GM23338 (cell line): ENCODE results near the gene RNF31. TPM values are rescaled to one million over a fixed set of nuclear protein-coding genes. Genes with fewer than 3 reads are reported as not detected.

Experiments used
- ATAC-seq: fragments of 200-7000 bp; cut with Tn5 transposase; 3 replicates; pipeline ENCODE4 v1.9.1; 2020
- DNase-seq: peaks from one replicate; pipeline ENCODE4 v3.0.0-alpha.2; 2015; ENCODE audit warnings: low spot score
- H2AFZ ChIP-seq: fragments of 200-600 bp; sonication (generic); 2 replicates; pipeline ENCODE4 v1.8.0; 2016; ENCODE audit warnings: antibody characterized with exemption, mild to moderate bottlenecking, moderate library complexity
- H3F3A ChIP-seq: fragments of 200-600 bp; sonication (generic); replicated peaks from 2 replicates; pipeline ENCODE4 v1.8.0; 2017; ENCODE audit warnings: antibody characterized with exemption, mixed run types, low read depth
- H3K27ac ChIP-seq: fragments of 200-600 bp; sonication (generic); 2 replicates; pipeline ENCODE4 v1.6.1; 2016; ENCODE audit warnings: low read depth
- H3K27me3 ChIP-seq: fragments of 200-600 bp; sonication (generic); 2 replicates; pipeline ENCODE4 v1.8.0; 2016; ENCODE audit warnings: mild to moderate bottlenecking, mixed run types, moderate library complexity; ENCODE audit not compliant: insufficient read depth
- H3K36me3 ChIP-seq: fragments of 200-600 bp; sonication (generic); 2 replicates; pipeline ENCODE4 v1.8.0; 2016; ENCODE audit warnings: mild to moderate bottlenecking; ENCODE audit not compliant: insufficient read depth
- H3K4me1 ChIP-seq: fragments of 200-600 bp; sonication (generic); 2 replicates; pipeline ENCODE4 v1.8.0; 2016; ENCODE audit warnings: mild to moderate bottlenecking, moderate library complexity; ENCODE audit not compliant: insufficient read depth
- H3K4me2 ChIP-seq: fragments of 200-600 bp; sonication (generic); 2 replicates; pipeline ENCODE4 v1.7.1; 2017; ENCODE audit warnings: mixed run types
- H3K4me3 ChIP-seq: fragments of 200-600 bp; sonication (generic); 2 replicates; pipeline ENCODE4 v1.6.1; 2016; ENCODE audit warnings: mixed run types
- H3K79me2 ChIP-seq: fragments of 200-600 bp; sonication (generic); replicated peaks from 2 replicates; pipeline ENCODE4 v1.8.0; 2017; ENCODE audit warnings: mild to moderate bottlenecking; ENCODE audit not compliant: insufficient read depth
- H3K9me2 ChIP-seq: fragments of 200-600 bp; sonication (generic); 2 replicates; pipeline ENCODE4 v1.8.0; 2017; ENCODE audit not compliant: insufficient read depth
- H4K20me1 ChIP-seq: fragments of 200-600 bp; sonication (generic); replicated peaks from 2 replicates; pipeline ENCODE4 v1.8.0; 2017; ENCODE audit warnings: mild to moderate bottlenecking; ENCODE audit not compliant: insufficient read depth
- H3K27ac Mint-ChIP-seq: 2 replicates; pipeline ENCODE4 v1.8.0; 2020; ENCODE audit warnings: inconsistent platforms, mild to moderate bottlenecking, moderate library complexity, mixed read lengths
- H3K27me3 Mint-ChIP-seq: 3 replicates; pipeline ENCODE4 v1.8.0; 2022; ENCODE audit warnings: low read depth, mild to moderate bottlenecking, moderate library complexity, mixed read lengths, inconsistent platforms; ENCODE audit not compliant: insufficient read depth, poor library complexity
- H3K36me3 Mint-ChIP-seq: 3 replicates; pipeline ENCODE4 v1.8.0; 2021; ENCODE audit warnings: low read depth, mild to moderate bottlenecking, inconsistent platforms, moderate library complexity, mixed read lengths
- H3K4me1 Mint-ChIP-seq: 3 replicates; pipeline ENCODE4 v1.8.0; 2020; ENCODE audit warnings: mild to moderate bottlenecking, inconsistent platforms, mixed read lengths
- H3K4me3 Mint-ChIP-seq: 3 replicates; pipeline ENCODE4 v1.8.0; 2021; ENCODE audit warnings: moderate library complexity, mild to moderate bottlenecking, inconsistent platforms, mixed read lengths
- H3K9me3 Mint-ChIP-seq: 3 replicates; pipeline ENCODE4 v1.8.0; 2020; ENCODE audit warnings: moderate library complexity, mild to moderate bottlenecking, inconsistent platforms, mixed read lengths
- EZH2phosphoT487 ChIP-seq: fragments of 200-600 bp; sonication (generic); IDR thresholded peaks from one replicate; pipeline ENCODE4 v1.8.1; 2018; ENCODE audit warnings: antibody characterized with exemption; ENCODE audit not compliant: unreplicated experiment
- STAT1 ChIP-seq: IDR thresholded peaks from one replicate; pipeline ENCODE4 v1.6.1; 2016; ENCODE audit warnings: antibody characterized with exemption; ENCODE audit not compliant: unreplicated experiment
- ZNF331 ChIP-seq: fragments of 250-450 bp; sonication (Bioruptor Pico); IDR thresholded peaks from 2 replicates; pipeline ENCODE4 v1.5.0; 2020; ENCODE audit warnings: low read depth, mild to moderate bottlenecking, moderate library complexity
- ZNF462 ChIP-seq: fragments of 250-450 bp; sonication (Bioruptor Pico); IDR thresholded peaks from 2 replicates; pipeline ENCODE4 v1.5.0; 2020; ENCODE audit warnings: mild to moderate bottlenecking, moderate library complexity
- polyA plus RNA-seq: library from polyadenylated mRNA; unstranded; fragments of >200 nt; fragmentation: Nextera tagmentation; extraction: Ambion mirVana; gene quantifications from 2 replicates; pipeline ENCODE4 v1.2.1, GENCODE V29; 2016
- total RNA-seq: library from RNA; depleted of rRNA; stranded (reverse); fragments of >200 nt; shearing (Covaris generic); gene quantifications from 2 replicates; pipeline ENCODE4 v1.2.3, GENCODE V29; 2014
- TF ChIP-seq, protein P1 (sequence below): IDR thresholded peaks from one replicate; pipeline ENCODE4 v1.6.1; 2018; ENCODE audit warnings: antibody characterized with exemption; ENCODE audit not compliant: unreplicated experiment
- TF ChIP-seq, protein P2 (sequence below), 2 experiments: fragments of 200-600 bp in 1 of 2; sonication (generic) in 1 of 2; conservative IDR thresholded peaks; 2 replicates each; pipeline versions ENCODE4 v1.5.1 to v1.6.1; 2016 to 2017; ENCODE audit warnings: antibody characterized with exemption in 2 of 2, low read depth in 2 of 2, mild to moderate bottlenecking in 2 of 2, moderate library complexity in 1 of 2

RNF31 gene
- total and polyA plus RNA-seq, 2 experiments from 2014 or later, result 54.8 to 87.4 TPM

DNA sequence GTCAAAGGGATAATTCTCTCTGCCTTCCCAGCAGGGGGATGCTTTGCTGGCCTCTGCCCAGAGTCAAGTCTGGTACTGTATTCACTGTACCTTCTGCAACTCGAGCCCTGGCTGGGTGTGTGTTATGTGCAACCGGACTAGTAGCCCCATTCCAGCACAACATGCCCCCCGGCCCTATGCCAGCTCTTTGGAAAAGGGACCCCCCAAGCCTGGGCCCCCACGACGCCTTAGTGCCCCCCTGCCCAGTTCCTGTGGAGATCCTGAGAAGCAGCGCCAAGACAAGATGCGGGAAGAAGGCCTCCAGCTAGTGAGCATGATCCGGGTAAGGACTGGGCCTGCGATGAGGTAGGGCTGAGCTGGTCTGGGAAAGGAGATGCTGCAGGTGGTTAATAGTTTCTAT, 3.3 kb downstream of the RNF31 start (continued):
- no peak for TF ChIP-seq ZNF462 (CRISPR knock-in tag)
- TF ChIP-seq EZH2phosphoT487, result no peak
- TF ChIP-seq ZNF331 (CRISPR knock-in tag), result no peak
- TF ChIP-seq, protein P1, sequence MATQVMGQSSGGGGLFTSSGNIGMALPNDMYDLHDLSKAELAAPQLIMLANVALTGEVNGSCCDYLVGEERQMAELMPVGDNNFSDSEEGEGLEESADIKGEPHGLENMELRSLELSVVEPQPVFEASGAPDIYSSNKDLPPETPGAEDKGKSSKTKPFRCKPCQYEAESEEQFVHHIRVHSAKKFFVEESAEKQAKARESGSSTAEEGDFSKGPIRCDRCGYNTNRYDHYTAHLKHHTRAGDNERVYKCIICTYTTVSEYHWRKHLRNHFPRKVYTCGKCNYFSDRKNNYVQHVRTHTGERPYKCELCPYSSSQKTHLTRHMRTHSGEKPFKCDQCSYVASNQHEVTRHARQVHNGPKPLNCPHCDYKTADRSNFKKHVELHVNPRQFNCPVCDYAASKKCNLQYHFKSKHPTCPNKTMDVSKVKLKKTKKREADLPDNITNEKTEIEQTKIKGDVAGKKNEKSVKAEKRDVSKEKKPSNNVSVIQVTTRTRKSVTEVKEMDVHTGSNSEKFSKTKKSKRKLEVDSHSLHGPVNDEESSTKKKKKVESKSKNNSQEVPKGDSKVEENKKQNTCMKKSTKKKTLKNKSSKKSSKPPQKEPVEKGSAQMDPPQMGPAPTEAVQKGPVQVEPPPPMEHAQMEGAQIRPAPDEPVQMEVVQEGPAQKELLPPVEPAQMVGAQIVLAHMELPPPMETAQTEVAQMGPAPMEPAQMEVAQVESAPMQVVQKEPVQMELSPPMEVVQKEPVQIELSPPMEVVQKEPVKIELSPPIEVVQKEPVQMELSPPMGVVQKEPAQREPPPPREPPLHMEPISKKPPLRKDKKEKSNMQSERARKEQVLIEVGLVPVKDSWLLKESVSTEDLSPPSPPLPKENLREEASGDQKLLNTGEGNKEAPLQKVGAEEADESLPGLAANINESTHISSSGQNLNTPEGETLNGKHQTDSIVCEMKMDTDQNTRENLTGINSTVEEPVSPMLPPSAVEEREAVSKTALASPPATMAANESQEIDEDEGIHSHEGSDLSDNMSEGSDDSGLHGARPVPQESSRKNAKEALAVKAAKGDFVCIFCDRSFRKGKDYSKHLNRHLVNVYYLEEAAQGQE, result no peak
- no peak for TF ChIP-seq STAT1

DNA sequence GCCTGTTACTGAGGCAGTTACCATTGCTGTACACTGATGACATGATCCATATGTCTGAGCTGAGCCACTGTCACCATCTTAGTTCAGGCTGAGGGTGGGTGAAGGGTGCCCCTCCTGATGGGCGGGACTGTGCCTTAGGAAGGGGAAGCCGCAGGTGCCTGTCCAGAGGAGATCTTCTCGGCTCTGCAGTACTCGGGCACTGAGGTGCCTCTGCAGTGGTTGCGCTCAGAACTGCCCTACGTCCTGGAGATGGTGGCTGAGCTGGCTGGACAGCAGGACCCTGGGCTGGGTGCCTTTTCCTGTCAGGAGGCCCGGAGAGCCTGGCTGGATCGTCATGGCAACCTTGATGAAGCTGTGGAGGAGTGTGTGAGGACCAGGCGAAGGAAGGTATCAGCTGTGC, 3.7 kb downstream of the RNF31 start:
- Histone ChIP-seq H3K27me3 (no peaks in the 10 kb centered on the region), H3F3A (no peaks in the 10 kb centered on the region), H3K79me2 (peaks cover 23% of the 10 kb centered on the region), H4K20me1 (peaks cover 12% of the 10 kb centered on the region; the same call in 1 of the 2 replicates), H3K9me2 (no peaks in the 10 kb centered on the region), H3K4me1 (peaks cover 6% of the 10 kb centered on the region; the same call in 1 of the 2 replicates), H3K27ac (no peak overlapping the region), H3K4me3 (no peak overlapping the region), H3K4me2 (no peak overlapping the region), H3K36me3 (peaks cover 33% of the 10 kb centered on the region), H2AFZ (no peak overlapping the region)
- H3K36me3 Mint-ChIP-seq, result peaks cover 71% of the 10 kb centered on the region
- DNase-seq (no peak), ATAC-seq (no peak)
- H3K27ac Mint-ChIP-seq, result no peak overlapping the region
- peaks cover 11% of the 10 kb centered on the region for H3K27me3 Mint-ChIP-seq
- H3K9me3 Mint-ChIP-seq, result no peaks in the 10 kb centered on the region; the same call in 2 of the 3 replicates
- no peak overlapping the region for H3K4me3 Mint-ChIP-seq
- H3K4me1 Mint-ChIP-seq, result peaks cover 14% of the 10 kb centered on the region
- TF ChIP-seq, protein P1, result no peak
- TF ChIP-seq, protein P2, sequence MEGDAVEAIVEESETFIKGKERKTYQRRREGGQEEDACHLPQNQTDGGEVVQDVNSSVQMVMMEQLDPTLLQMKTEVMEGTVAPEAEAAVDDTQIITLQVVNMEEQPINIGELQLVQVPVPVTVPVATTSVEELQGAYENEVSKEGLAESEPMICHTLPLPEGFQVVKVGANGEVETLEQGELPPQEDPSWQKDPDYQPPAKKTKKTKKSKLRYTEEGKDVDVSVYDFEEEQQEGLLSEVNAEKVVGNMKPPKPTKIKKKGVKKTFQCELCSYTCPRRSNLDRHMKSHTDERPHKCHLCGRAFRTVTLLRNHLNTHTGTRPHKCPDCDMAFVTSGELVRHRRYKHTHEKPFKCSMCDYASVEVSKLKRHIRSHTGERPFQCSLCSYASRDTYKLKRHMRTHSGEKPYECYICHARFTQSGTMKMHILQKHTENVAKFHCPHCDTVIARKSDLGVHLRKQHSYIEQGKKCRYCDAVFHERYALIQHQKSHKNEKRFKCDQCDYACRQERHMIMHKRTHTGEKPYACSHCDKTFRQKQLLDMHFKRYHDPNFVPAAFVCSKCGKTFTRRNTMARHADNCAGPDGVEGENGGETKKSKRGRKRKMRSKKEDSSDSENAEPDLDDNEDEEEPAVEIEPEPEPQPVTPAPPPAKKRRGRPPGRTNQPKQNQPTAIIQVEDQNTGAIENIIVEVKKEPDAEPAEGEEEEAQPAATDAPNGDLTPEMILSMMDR (conservative IDR thresholded peaks at IDR 0.05; ENCODE audit: low read depth in 2 of 2), result no peak
